HEK293 (cell line): ENCODE results near the gene PHKG2.

ENCODE experiments used
- CTCF ChIA-PET: fragments of 350-600 bp; formaldehyde crosslinking; extraction: SDS; loops from one replicate; lab custom pipeline; 2021; ENCODE audit warnings: antibody characterized with exemption; lab: Yijun Ruan, JAX
- POLR2A ChIA-PET: fragments of 300-600 bp; formaldehyde crosslinking; extraction: SDS; loops from one replicate; lab custom pipeline; 2020; ENCODE audit warnings: antibody characterized with exemption, inconsistent platforms; lab: Yijun Ruan, JAX
- H3K27ac ChIP-seq: fragments of 200-500 bp; sonication (Bioruptor generic); 2 replicates; pipeline ENCODE4 v1.5.1; 2014; ENCODE audit warnings: low read depth, low read length, control low read depth, inconsistent platforms; ENCODE audit errors: extremely low read depth
- H3K36me3 ChIP-seq, 2 experiments: fragments of 200-500 bp in 1 of 2; sonication (Bioruptor generic) in 1 of 2; 1 replicate in 1 of 2; 2 replicates in 1 of 2; pipeline ENCODE4 v1.5.1; 2014 to 2017; ENCODE audit warnings: inconsistent platforms in 2 of 2, low read length in 2 of 2; ENCODE audit not compliant: control insufficient read depth in 2 of 2, insufficient read depth in 1 of 2
- H3K4me1 ChIP-seq: fragments of 200-500 bp; sonication (Bioruptor generic); 2 replicates; pipeline ENCODE4 v1.5.1; 2014; ENCODE audit warnings: mild to moderate bottlenecking, low read length, inconsistent platforms; ENCODE audit not compliant: control insufficient read depth, insufficient read depth
- H3K4me3 ChIP-seq: 2 replicates; pipeline ENCODE4 v1.5.1; 2011; ENCODE audit warnings: low read depth, mild to moderate bottlenecking, control low read depth, low read length, moderate library complexity
- H3K9me3 ChIP-seq: fragments of 200-500 bp; sonication (Bioruptor generic); 2 replicates; pipeline ENCODE4 v1.5.1; 2014; ENCODE audit warnings: low read depth, low read length, inconsistent platforms; ENCODE audit not compliant: control insufficient read depth, insufficient read depth
- EGR2 ChIP-seq: fragments of 450-650 bp; formaldehyde crosslinking; IDR thresholded peaks from 2 replicates; pipeline ENCODE4 v1.5.1; 2016; ENCODE audit warnings: low read depth, missing biosample characterization, missing genetic modification characterization
- FEZF1 ChIP-seq: fragments of 450-650 bp; formaldehyde crosslinking; IDR thresholded peaks from 2 replicates; pipeline ENCODE4 v1.5.1; 2016; ENCODE audit warnings: missing biosample characterization, missing genetic modification characterization
- MYNN ChIP-seq: fragments of 450-650 bp; formaldehyde crosslinking; IDR thresholded peaks from 2 replicates; pipeline ENCODE4 v1.5.1; 2016; ENCODE audit warnings: missing biosample characterization, missing genetic modification characterization, borderline replicate concordance
- MZF1 ChIP-seq: fragments of 450-650 bp; formaldehyde crosslinking; IDR thresholded peaks from 2 replicates; pipeline ENCODE4 v1.5.1; 2017; ENCODE audit warnings: missing biosample characterization, missing genetic modification characterization, borderline replicate concordance
- PRDM1 ChIP-seq: fragments of 450-650 bp; formaldehyde crosslinking; IDR thresholded peaks from 2 replicates; pipeline ENCODE4; 2016; ENCODE audit warnings: missing biosample characterization, missing genetic modification characterization
- SALL2 ChIP-seq: fragments of 450-650 bp; formaldehyde crosslinking; IDR thresholded peaks from 2 replicates; pipeline ENCODE4 v1.5.0; 2017; ENCODE audit warnings: missing biosample characterization, mild to moderate bottlenecking, missing genetic modification characterization, borderline replicate concordance
- SP3 ChIP-seq: fragments of 450-650 bp; formaldehyde crosslinking; IDR thresholded peaks from 2 replicates; pipeline ENCODE4 v1.5.1; 2016; ENCODE audit warnings: missing biosample characterization, missing genetic modification characterization
- ZBTB20 ChIP-seq: fragments of 450-650 bp; formaldehyde crosslinking; IDR thresholded peaks from 2 replicates; pipeline ENCODE4 v1.5.1; 2016; ENCODE audit warnings: missing biosample characterization, missing genetic modification characterization
- ZFHX2 ChIP-seq: fragments of 450-650 bp; formaldehyde crosslinking; conservative IDR thresholded peaks from 2 replicates; pipeline ENCODE4 v1.5.1; 2016; ENCODE audit warnings: missing biosample characterization, missing genetic modification characterization
- ZFP41 ChIP-seq: fragments of 450-650 bp; formaldehyde crosslinking; IDR thresholded peaks from 2 replicates; pipeline ENCODE4 v1.5.1; 2016; ENCODE audit warnings: missing biosample characterization, missing genetic modification characterization, borderline replicate concordance
- ZNF138 ChIP-seq: fragments of 450-650 bp; formaldehyde crosslinking; IDR thresholded peaks from 2 replicates; pipeline ENCODE4 v1.5.1; 2016; ENCODE audit warnings: missing biosample characterization, missing genetic modification characterization, borderline replicate concordance
- ZNF16 ChIP-seq: fragments of 450-650 bp; formaldehyde crosslinking; IDR thresholded peaks from 2 replicates; pipeline ENCODE4 v1.5.1; 2016; ENCODE audit warnings: low read depth, missing biosample characterization, missing genetic modification characterization
- ZNF311 ChIP-seq: fragments of 450-650 bp; formaldehyde crosslinking; IDR thresholded peaks from 2 replicates; pipeline ENCODE4 v1.5.1; 2017; ENCODE audit warnings: missing biosample characterization, missing genetic modification characterization, borderline replicate concordance
- ZNF423 ChIP-seq: fragments of 450-650 bp; formaldehyde crosslinking; IDR thresholded peaks from 2 replicates; pipeline ENCODE4 v1.5.1; 2016; ENCODE audit warnings: missing biosample characterization, missing genetic modification characterization
- ZNF473 ChIP-seq: fragments of 450-650 bp; formaldehyde crosslinking; IDR thresholded peaks from 2 replicates; pipeline ENCODE4 v1.5.1; 2017; ENCODE audit warnings: missing biosample characterization, missing genetic modification characterization
- ZNF48 ChIP-seq: fragments of 450-650 bp; formaldehyde crosslinking; IDR thresholded peaks from 2 replicates; pipeline ENCODE4 v1.5.1; 2016; ENCODE audit warnings: missing biosample characterization, missing genetic modification characterization
- ZNF585B ChIP-seq: fragments of 450-650 bp; formaldehyde crosslinking; IDR thresholded peaks from 2 replicates; pipeline ENCODE4 v1.5.1; 2016; ENCODE audit warnings: missing biosample characterization, missing genetic modification characterization
- ZNF701 ChIP-seq: fragments of 450-650 bp; formaldehyde crosslinking; IDR thresholded peaks from 2 replicates; pipeline ENCODE4 v1.5.1; 2016; ENCODE audit warnings: missing biosample characterization, missing genetic modification characterization
- ZNF830 ChIP-seq: fragments of 450-650 bp; IDR thresholded peaks from 2 replicates; pipeline ENCODE4 v1.5.0; 2018; ENCODE audit warnings: missing biosample characterization, missing genetic modification characterization, low read depth, mild to moderate bottlenecking, moderate library complexity
- ZSCAN30 ChIP-seq: fragments of 450-650 bp; IDR thresholded peaks from 2 replicates; pipeline ENCODE4 v1.5.1; 2018; ENCODE audit warnings: missing biosample characterization, mild to moderate bottlenecking, missing genetic modification characterization, moderate library complexity
- TF ChIP-seq, protein P1 (sequence below): fragments of 450-650 bp; formaldehyde crosslinking; IDR thresholded peaks from 2 replicates; pipeline ENCODE4 v1.5.1; 2016; ENCODE audit warnings: missing biosample characterization, missing genetic modification characterization
- TF ChIP-seq, protein P2 (sequence below): fragments of 450-650 bp; formaldehyde crosslinking; IDR thresholded peaks from 2 replicates; pipeline ENCODE4 v1.5.1; 2017; ENCODE audit warnings: missing biosample characterization, missing genetic modification characterization
- TF ChIP-seq, protein P3 (sequence below): fragments of 450-650 bp; formaldehyde crosslinking; IDR thresholded peaks from 2 replicates; pipeline ENCODE4 v1.5.1; 2016; ENCODE audit warnings: missing biosample characterization, missing genetic modification characterization
- TF ChIP-seq, protein P4 (sequence below): fragments of 450-650 bp; formaldehyde crosslinking; optimal IDR thresholded peaks from 2 replicates; pipeline ENCODE3; 2016; ENCODE audit warnings: missing biosample characterization, mild to moderate bottlenecking, missing genetic modification characterization
- TF ChIP-seq, protein P5 (sequence below): fragments of 450-650 bp; formaldehyde crosslinking; IDR thresholded peaks from 2 replicates; pipeline ENCODE4 v1.5.1; 2016; ENCODE audit warnings: missing biosample characterization, missing genetic modification characterization
- TF ChIP-seq, protein P6 (sequence below): IDR thresholded peaks from 2 replicates; pipeline ENCODE4 v1.6.1; 2011; ENCODE audit warnings: mild to moderate bottlenecking, low read depth, low read length, borderline replicate concordance

The PHKG2 gene

DNA sequence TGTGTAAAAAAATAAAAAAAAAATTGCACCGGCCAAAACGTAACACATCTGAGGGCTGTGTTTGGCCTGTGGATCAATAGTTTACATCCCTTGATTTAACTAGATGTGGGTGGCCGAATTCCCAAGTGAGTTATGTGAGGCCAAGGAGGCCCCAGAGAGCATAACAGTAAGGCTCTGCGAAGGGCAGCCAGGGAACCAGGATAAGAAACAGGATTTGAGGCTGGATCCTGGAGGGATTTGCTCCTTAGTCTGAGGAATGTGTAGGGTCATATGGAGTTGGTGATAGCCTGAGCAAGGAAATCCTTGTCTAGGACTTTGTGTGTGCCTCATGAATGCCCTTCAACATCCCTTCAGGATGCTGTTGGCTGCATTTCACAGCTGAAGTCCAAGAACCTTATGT, 2.0 kb downstream of the PHKG2 start:
- CTCF ChIA-PET = interaction anchor here (1.3 kb wide), 1 partner anchor 63 kb away, joined by 3 read pairs; no protein-coding TSS in a partner anchor
- Histone ChIP-seq H3K27ac (no peak overlapping the region), H3K4me1 (peaks cover 3% of the 10 kb centered on the region; the same call in 1 of the 2 replicates), H3K9me3 (no peaks in the 10 kb centered on the region), H3K4me3 (no peak overlapping the region), H3K36me3 (peaks cover 28 to 60% of the 10 kb centered on the region in 2 experiments)
- POLR2A ChIA-PET = interaction anchor here (1.2 to 3.4 kb wide), 3 partner anchors 10 to 51 kb away, joined by 4 to 34 read pairs (median 5); partner anchors contain the start of gene SRCAP
- TF ChIP-seq ZSCAN30 (tag by site-specific recombination) = no peak
- no peak for TF ChIP-seq MZF1 (tag by site-specific recombination)
- TF ChIP-seq PRDM1 (tag by site-specific recombination) = no peak
- no peak for TF ChIP-seq SALL2 (tag by site-specific recombination)
- no peak for TF ChIP-seq ZNF138 (tag by site-specific recombination)
- TF ChIP-seq, protein P1, sequence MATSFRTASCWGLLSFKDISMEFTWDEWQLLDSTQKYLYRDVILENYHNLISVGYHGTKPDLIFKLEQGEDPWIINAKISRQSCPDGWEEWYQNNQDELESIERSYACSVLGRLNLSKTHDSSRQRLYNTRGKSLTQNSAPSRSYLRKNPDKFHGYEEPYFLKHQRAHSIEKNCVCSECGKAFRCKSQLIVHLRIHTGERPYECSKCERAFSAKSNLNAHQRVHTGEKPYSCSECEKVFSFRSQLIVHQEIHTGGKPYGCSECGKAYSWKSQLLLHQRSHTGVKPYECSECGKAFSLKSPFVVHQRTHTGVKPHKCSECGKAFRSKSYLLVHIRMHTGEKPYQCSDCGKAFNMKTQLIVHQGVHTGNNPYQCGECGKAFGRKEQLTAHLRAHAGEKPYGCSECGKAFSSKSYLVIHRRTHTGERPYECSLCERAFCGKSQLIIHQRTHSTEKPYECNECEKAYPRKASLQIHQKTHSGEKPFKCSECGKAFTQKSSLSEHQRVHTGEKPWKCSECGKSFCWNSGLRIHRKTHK (tag by site-specific recombination) = no peak
- TF ChIP-seq, protein P2, sequence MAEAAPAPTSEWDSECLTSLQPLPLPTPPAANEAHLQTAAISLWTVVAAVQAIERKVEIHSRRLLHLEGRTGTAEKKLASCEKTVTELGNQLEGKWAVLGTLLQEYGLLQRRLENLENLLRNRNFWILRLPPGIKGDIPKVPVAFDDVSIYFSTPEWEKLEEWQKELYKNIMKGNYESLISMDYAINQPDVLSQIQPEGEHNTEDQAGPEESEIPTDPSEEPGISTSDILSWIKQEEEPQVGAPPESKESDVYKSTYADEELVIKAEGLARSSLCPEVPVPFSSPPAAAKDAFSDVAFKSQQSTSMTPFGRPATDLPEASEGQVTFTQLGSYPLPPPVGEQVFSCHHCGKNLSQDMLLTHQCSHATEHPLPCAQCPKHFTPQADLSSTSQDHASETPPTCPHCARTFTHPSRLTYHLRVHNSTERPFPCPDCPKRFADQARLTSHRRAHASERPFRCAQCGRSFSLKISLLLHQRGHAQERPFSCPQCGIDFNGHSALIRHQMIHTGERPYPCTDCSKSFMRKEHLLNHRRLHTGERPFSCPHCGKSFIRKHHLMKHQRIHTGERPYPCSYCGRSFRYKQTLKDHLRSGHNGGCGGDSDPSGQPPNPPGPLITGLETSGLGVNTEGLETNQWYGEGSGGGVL (tag by site-specific recombination) = no peak
- TF ChIP-seq ZNF585B = no peak
- TF ChIP-seq, protein P3, sequence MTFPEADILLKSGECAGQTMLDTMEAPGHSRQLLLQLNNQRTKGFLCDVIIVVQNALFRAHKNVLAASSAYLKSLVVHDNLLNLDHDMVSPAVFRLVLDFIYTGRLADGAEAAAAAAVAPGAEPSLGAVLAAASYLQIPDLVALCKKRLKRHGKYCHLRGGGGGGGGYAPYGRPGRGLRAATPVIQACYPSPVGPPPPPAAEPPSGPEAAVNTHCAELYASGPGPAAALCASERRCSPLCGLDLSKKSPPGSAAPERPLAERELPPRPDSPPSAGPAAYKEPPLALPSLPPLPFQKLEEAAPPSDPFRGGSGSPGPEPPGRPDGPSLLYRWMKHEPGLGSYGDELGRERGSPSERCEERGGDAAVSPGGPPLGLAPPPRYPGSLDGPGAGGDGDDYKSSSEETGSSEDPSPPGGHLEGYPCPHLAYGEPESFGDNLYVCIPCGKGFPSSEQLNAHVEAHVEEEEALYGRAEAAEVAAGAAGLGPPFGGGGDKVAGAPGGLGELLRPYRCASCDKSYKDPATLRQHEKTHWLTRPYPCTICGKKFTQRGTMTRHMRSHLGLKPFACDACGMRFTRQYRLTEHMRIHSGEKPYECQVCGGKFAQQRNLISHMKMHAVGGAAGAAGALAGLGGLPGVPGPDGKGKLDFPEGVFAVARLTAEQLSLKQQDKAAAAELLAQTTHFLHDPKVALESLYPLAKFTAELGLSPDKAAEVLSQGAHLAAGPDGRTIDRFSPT = no peak
- no peak for TF ChIP-seq ZNF830
- TF ChIP-seq ZNF311 (tag by site-specific recombination) = no peak
- TF ChIP-seq ZFP41 (tag by site-specific recombination) = no peak
- TF ChIP-seq ZNF423 (tag by site-specific recombination) = no peak
- TF ChIP-seq ZNF473 = no peak
- TF ChIP-seq FEZF1 (tag by site-specific recombination) = no peak
- no peak for TF ChIP-seq SP3 (tag by site-specific recombination)
- TF ChIP-seq ZNF701 = no peak
- no peak for TF ChIP-seq MYNN (tag by site-specific recombination)
- TF ChIP-seq ZNF48 (tag by site-specific recombination) = no peak

DNA sequence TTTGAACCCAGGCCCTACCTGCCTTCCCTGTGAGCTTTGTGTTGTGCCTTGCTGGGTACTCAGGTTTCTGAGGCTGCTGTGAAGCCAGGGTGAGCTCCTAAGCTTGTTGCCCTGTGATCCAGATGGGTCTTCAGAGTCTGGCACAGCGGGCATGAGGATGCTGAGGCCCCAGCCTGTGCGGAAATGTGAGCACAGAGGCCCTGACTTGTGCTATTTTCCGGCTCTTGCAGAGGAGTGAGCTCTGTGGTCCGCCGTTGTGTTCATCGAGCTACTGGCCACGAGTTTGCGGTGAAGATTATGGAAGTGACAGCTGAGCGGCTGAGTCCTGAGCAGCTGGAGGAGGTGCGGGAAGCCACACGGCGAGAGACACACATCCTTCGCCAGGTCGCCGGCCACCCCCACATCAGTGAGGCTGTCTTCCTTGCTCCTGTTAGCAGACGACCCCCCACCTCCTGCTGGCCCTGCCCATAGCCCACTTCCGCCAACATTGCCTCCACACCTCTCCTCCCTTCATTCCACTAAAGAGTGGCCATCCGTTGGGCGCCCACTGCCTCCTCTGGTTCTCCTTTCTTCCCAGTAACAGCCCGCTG, 2.7 kb downstream of the PHKG2 start:
- no peak overlapping the region for H3K27ac ChIP-seq
- H3K4me1 ChIP-seq = peaks cover 3% of the 10 kb centered on the region; the same call in 1 of the 2 replicates
- H3K4me3 ChIP-seq = no peak overlapping the region
- POLR2A ChIA-PET = interaction anchor here (0.8 to 1.5 kb wide), 3 partner anchors 9 to 52 kb away, joined by 3 to 5 read pairs (median 4); partner anchors contain the start of gene SRCAP
- peaks cover 30 to 65% of the 10 kb centered on the region in 2 experiments for H3K36me3 ChIP-seq
- CTCF ChIA-PET = no interaction called here
- H3K9me3 ChIP-seq = no peaks in the 10 kb centered on the region
- TF ChIP-seq, protein P4, sequence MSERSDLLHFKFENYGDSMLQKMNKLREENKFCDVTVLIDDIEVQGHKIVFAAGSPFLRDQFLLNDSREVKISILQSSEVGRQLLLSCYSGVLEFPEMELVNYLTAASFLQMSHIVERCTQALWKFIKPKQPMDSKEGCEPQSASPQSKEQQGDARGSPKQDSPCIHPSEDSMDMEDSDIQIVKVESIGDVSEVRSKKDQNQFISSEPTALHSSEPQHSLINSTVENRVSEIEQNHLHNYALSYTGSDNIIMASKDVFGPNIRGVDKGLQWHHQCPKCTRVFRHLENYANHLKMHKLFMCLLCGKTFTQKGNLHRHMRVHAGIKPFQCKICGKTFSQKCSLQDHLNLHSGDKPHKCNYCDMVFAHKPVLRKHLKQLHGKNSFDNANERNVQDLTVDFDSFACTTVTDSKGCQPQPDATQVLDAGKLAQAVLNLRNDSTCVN = peak; percentile 12
- TF ChIP-seq EGR2 = peak; percentile 70; the same call in 1 of the 2 replicates
- no peak for TF ChIP-seq ZBTB20
- TF ChIP-seq, protein P5, sequence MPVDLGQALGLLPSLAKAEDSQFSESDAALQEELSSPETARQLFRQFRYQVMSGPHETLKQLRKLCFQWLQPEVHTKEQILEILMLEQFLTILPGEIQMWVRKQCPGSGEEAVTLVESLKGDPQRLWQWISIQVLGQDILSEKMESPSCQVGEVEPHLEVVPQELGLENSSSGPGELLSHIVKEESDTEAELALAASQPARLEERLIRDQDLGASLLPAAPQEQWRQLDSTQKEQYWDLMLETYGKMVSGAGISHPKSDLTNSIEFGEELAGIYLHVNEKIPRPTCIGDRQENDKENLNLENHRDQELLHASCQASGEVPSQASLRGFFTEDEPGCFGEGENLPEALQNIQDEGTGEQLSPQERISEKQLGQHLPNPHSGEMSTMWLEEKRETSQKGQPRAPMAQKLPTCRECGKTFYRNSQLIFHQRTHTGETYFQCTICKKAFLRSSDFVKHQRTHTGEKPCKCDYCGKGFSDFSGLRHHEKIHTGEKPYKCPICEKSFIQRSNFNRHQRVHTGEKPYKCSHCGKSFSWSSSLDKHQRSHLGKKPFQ (tag by site-specific recombination) = no peak
- TF ChIP-seq, protein P6, sequence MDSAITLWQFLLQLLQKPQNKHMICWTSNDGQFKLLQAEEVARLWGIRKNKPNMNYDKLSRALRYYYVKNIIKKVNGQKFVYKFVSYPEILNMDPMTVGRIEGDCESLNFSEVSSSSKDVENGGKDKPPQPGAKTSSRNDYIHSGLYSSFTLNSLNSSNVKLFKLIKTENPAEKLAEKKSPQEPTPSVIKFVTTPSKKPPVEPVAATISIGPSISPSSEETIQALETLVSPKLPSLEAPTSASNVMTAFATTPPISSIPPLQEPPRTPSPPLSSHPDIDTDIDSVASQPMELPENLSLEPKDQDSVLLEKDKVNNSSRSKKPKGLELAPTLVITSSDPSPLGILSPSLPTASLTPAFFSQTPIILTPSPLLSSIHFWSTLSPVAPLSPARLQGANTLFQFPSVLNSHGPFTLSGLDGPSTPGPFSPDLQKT = no peak
- TF ChIP-seq ZNF16 (tag by site-specific recombination) = no peak
- 0 out of 2 replicates have a peak, but pooled peaks have one; percentile 12 for TF ChIP-seq ZFHX2 (tag by site-specific recombination)
